GM19438 (cell line): ENCODE results near the gene CLIC6.
"Not testable (repeated sequence)": the region's sequence is repeated elsewhere in the genome, so short reads cannot be mapped to it uniquely, and the experiment has no call there.

Source experiments
- ATAC-seq: cut with Tn5 transposase; IDR thresholded peaks from one replicate; pipeline ENCODE4 v1.9.1; 2021; ENCODE audit warnings: low read depth; ENCODE audit not compliant: unreplicated experiment

Gene CLIC6

DNA sequence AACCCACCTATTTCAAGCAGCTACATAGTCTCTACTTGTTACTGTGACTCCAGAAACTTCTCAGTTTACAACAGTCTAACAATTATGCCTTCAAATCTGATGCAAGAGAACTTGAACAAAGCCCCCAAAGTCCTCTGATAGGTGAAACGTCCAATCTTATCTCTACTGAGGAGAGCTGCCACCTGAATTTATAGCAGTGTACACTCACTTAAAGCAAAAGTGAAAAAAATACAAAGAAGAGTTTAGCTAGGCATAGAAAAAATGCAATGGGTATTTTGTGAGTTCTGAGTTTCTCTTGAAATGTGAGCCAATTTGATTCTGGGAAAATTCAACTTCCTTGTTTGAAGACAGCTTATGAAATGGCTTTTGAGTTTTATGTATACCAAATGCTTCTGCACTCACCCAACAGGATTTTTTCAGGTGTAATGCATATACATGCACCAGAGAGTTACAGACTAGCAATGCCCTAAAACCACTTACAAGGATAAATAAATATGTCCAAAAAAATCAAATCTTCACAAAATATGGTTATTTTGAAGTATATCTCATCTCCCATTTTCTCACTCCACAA lies 17.8 kb upstream of the CLIC6 start:
- ATAC-seq: no peak

DNA sequence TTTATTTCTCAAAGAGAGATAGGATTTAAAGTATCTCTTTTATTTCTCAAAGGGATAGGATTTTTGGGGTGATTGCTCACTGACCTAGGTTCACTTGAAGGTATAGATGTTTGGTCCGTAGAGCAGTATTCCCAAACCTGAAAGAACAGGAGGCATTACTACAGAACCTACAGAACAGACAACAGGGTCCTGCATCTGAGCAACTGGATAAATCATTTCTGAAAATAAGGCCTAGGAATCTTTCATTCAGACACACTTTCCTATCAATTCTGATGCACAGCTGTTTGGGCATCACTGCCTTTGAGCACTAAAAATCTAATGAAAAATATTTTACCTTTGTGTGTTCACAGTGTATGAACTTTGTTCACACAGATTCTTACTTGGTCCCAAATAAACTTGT lies 17.2 kb upstream of the CLIC6 start:
- ATAC-seq: no peak

DNA sequence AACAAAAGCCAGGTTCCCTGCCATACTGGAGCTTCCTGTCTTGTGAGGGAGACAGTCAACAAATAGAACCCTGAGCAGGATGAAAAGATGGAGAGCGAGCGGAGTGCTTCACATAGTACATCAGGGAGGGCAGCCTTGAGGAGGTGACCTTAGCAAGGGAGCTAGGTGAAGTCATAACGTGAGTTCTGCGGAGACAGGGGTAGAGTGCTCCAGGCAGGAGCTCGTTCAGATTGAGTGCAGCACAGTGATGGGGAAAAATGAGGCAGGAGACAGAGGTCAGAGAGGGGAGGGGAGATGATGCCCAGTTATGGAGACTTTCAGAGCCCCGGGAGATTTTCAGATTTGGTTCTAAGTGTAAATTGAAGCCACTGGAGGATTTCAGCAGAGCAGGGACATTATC lies 15.3 kb upstream of the CLIC6 start:
- no peak for ATAC-seq

DNA sequence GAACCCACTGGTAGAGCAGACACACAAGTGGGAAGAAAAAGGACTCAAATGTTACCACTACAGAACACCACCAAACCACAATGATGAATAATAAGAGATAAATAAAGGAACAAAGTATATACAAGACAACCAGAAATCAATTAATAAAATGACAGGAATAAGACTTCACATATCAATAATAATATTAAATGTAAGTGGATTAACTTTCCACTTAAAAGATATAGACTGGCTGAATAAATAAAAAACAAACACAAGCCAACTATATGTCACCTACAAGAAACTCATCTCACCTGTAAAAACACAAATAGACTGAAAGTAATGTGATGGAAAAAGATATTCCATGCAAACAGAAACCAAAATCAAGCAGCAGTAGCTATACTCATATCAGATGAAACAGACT lies 6.9 kb upstream of the CLIC6 start:
- ATAC-seq: no peak

DNA sequence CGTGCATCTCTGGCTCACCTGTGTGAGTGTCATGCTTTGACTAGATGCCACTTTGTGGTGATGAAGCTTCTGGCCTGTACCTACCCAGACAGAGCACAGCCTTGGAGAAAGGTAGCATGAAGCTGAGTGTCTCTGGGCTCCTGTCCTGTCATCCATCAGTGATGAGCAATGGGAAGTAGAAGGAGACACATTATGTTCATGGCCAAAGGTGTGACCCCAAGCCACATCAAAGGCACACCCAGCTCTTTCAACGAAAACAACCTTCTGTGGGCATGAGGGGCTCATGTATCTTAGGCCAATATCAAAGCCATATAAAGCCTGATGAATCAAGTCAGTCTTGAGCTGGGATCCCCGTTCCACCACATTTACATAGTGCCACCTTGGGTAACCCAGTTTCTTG lies 1.0 kb upstream of the CLIC6 start:
- ATAC-seq: no peak

DNA sequence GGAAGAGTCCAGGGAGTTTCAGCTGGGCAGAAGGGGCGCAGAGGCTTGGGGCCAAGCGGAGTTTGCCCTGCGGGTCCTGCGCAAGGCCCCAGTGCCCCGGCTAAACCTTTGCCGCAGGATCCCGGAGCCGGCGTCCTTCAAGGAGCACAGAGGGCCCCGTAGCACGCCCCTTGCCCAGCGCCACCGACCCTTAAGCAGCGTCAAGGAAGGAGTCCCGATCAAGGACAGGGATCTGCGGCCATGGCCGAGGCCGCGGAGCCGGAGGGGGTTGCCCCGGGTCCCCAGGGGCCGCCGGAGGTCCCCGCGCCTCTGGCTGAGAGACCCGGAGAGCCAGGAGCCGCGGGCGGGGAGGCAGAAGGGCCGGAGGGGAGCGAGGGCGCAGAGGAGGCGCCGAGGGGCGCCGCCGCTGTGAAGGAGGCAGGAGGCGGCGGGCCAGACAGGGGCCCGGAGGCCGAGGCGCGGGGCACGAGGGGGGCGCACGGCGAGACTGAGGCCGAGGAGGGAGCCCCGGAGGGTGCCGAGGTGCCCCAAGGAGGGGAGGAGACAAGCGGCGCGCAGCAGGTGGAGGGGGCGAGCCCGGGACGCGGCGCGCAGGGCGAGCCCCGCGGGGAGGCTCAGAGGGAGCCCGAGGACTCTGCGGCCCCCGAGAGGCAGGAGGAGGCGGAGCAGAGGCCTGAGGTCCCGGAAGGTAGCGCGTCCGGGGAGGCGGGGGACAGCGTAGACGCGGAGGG lies 520 bp downstream of the CLIC6 start:
- peak; percentile 66 for ATAC-seq

DNA sequence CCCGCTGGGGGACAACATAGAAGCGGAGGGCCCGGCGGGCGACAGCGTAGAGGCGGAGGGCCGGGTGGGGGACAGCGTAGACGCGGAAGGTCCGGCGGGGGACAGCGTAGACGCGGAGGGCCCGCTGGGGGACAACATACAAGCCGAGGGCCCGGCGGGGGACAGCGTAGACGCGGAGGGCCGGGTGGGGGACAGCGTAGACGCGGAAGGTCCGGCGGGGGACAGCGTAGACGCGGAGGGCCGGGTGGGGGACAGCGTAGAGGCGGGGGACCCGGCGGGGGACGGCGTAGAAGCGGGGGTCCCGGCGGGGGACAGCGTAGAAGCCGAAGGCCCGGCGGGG lies 1.1 kb downstream of the CLIC6 start:
- ATAC-seq: not testable (repeated sequence)

DNA sequence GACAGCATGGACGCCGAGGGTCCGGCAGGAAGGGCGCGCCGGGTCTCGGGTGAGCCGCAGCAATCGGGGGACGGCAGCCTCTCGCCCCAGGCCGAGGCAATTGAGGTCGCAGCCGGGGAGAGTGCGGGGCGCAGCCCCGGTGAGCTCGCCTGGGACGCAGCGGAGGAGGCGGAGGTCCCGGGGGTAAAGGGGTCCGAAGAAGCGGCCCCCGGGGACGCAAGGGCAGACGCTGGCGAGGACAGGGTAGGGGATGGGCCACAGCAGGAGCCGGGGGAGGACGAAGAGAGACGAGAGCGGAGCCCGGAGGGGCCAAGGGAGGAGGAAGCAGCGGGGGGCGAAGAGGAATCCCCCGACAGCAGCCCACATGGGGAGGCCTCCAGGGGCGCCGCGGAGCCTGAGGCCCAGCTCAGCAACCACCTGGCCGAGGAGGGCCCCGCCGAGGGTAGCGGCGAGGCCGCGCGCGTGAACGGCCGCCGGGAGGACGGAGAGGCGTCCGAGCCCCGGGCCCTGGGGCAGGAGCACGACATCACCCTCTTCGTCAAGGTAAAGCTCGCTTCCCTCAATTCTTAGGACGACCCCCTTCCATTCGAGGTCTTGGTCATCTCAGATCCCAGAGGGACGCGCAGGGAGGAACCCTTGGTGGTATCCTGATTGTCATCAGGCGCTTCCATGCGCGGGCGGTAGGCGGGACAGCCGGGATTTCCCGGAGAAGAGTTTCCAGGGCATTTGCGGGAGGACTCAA lies 1.6 kb downstream of the CLIC6 start:
- no peak for ATAC-seq

DNA sequence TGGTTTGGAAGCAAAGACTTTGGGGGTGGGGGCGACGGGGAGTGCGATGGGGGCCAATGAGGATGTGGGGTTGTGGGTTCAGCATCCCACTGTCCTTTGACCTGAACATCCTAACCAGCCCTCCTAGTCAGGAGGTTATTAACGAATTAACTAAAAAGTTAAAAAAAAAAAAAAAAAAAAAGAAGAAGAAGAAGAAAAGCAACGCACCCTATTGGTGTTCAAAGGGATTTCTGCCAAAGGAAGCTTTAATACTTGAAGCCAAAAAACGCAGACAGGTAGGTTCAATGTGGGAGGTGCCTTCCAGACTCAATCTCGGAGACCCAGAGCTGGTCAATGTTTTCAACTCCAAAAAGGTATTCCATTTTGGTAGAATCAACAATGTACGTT lies 2.2 kb downstream of the CLIC6 start:
- ATAC-seq: no peak

DNA sequence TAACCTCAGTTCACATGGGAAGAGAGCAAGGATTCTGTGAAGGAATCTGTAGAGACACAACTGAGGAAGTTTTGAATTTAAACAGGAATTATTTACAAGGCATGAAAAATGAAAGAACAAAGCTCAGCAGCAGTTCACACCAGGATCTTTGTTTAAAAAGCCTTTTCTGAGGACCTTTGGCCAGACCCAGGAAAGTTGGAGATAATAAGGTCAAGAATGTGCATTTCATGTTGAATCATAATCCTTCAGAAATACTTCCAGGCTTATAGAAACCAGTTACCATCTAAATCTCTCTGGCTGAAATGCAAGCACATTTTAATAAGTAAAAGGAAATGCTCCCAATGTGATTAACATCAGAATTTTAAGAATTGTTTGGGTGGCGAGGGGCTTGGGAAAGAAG lies 2.7 kb downstream of the CLIC6 start:
- no peak for ATAC-seq

DNA sequence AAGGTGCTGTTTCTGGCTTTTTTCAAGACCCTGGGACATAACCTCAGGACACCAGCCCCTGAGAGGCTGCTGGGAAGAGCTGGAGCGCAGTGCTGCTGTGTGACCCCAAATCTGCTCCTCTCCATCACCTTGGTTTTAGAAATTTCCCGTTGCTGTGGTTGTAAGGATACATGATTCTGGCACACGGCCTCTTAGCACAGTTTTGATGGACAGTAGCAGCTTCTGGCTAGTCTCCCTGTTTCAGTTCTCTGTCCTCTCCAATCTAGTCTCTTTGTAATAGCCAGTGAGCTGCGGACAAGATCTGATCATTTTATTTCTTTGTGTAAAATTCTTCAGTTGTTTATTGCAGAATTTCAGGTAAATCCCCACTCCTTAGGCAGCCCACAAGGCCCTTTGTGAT lies 3.1 kb downstream of the CLIC6 start:
- ATAC-seq: no peak

DNA sequence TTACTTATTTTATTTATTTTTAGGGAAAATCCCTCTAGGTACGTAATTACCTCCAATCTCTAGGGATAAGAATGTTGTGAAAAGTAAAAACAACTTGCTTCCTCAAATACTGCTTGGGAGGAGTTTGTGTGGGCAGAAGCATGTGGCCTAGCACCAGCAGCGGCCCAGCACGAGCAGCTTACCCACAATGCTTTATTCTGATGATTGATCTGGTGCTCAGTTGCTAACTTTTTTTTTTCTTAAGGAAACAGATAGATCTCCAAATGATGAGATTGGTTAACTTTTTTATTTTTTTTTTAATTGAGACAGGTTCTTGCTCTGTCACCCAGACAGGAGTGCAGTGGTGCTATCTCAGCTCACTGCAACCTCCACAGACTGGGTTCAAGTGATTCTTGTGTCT lies 4.2 kb downstream of the CLIC6 start:
- no peak for ATAC-seq

DNA sequence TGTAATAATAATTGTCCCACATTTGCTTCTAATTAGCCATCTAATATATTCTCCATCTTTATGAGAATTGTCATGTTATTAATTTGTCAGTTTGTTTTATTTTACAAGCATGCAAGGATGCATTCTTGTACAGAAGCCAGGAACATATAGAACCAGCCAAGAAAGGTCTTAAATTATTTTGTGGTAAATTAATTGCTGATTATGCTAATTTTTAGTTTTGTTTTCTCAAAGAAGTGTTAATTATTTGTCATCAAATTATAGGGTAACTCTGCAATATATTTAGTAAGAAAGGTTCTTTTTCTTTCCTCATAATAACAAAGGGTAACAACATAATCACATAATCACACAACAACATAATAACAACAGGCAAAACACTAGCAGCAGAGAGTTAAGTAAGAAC lies 5.7 kb downstream of the CLIC6 start:
- ATAC-seq: no peak

DNA sequence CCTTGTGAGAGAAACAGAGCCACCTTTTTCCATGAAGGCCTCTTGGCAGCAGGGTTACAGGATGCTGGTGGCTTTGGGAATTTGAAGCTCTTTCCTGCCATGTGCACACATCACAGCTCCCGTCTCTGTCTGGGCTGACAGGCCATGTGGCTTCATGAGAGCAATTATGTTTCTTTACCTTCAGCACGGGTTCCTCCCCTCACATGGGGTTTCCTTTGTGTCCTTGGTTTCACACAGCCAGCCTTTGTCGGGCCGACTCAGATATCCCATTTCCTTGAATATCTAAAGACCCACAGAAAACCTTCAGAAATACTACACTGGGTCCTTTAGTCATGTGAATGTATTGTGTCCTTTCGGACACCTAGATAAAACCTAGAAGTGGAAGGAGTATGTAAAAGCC lies 7.1 kb downstream of the CLIC6 start:
- ATAC-seq: no peak

DNA sequence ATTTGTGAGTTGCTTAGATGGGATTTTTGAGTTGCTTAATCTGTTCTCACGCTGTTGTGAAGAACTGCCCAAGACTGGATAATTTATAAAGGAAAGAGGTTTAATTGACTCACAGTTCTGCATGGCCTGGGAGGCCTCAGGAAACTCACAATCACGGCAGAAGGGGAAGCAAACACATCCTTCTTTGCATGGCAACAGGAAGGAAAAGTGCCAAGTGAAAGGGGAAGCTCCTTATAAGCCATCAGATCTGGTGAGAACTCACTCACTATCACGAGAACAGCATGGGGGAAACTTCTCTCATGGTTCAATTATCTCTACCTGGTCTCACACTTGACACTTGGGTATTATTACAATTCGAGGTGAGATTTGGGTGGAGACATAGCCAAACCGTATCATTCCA lies 10.3 kb downstream of the CLIC6 start:
- no peak for ATAC-seq

DNA sequence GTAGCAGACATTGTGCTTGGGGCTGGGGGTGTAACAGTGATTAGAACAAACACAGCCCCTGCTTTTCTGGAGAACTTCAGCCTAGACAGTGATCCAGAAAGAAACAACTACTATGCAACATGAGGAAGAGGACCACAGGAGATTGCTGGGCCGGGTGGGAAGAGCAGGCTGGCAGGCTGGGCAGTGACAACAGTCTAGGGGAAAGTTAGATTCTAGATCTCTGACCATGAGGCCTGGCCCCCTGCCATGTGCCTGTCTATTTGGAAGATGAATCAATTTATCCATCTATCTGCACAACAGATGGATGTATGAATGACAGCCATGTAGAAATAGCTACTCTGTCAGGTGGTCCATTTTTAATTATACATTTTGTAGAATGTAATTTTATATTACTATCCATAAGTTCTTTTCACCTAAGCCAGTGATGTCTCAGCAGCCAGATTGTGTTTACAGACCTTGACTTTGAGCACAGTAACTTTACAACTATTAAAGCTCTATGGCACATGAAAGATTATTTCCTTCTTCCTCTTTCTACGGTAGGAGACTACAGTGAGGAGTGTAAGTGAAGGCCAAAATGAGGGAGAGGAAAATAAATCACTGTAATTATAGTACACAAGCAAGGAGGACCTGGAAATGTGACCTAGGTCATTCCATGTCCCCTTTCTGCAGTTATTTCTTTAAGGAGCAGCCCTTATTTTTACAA lies 15.5 kb downstream of the CLIC6 start:
- no peak for ATAC-seq

DNA sequence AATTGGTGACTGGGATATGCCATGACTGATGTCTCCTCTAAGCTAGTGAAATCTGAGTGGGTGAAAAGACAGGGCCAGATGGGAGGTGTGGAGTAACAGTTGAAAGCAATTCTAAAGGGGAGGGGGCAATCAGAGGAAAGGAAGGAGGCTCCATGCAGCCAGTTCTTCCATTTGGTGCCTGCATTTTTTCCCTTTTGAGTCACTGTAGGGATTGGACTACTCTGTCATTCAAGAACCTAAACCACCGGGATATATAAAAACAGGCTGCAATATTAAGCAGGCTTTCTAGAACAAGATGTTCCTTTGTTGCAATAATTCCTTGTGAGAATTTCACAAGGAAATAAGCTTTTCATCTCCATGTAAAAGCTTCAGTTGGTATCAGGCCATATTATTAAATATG lies 18.3 kb downstream of the CLIC6 start:
- ATAC-seq: no peak

DNA sequence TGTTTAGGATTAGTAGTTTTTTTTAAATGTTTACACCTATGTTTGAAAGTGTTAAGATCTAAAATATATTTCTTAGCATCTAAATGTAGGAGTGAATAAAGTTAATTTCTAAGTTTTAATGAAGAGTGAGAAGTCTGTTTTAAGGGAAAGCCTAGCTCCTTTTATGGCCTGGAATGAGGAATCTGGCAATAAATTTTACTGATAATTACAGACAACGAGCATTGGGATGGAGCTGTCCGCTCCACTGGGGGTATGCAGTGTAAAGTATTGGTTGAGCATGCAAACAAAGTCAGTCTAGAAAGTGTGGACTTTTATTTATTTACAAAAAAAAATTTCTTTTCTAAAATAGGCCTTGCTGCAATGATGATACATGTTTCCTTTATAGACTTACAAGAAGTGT lies 19.0 kb downstream of the CLIC6 start:
- no peak for ATAC-seq

DNA sequence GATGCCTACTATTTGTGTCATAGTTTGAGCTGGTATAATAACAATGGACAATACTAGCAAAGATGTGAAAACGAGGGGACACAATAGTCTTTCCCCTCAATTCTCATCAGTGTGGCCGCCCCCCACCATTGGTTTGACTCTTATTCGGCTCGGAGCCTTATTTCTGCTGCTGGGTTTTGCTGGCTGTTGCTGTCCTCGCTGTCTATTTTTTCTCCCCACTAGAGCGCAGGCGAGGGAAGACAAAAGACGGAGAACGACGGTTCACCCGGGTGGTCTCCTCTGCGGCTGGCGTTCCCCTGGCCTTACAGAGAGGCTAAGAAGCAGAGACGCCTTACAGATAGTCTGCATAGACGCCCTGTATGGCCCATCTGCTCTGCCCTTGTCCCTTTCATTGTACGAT lies 19.4 kb downstream of the CLIC6 start:
- ATAC-seq: no peak

DNA sequence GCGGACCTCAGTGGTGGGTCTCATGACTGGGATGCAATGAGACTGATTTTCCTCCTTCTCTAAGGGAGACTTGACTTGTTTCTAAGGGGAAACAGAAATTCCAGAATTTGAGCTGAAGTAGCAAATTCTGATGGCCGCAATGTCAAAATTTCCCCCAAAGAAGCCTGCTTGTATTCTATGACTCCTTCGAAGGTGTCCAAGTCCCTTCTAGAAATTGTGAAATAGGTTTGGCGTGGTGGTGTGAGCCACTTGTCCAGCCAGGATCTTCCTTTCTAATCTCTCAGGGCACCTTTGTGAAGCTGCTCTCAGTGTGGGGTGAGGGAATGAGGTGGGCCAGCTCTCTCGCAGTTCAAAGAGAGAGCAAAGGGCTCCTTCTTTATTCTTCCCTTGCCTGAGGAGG lies 19.9 kb downstream of the CLIC6 start:
- ATAC-seq: no peak

DNA sequence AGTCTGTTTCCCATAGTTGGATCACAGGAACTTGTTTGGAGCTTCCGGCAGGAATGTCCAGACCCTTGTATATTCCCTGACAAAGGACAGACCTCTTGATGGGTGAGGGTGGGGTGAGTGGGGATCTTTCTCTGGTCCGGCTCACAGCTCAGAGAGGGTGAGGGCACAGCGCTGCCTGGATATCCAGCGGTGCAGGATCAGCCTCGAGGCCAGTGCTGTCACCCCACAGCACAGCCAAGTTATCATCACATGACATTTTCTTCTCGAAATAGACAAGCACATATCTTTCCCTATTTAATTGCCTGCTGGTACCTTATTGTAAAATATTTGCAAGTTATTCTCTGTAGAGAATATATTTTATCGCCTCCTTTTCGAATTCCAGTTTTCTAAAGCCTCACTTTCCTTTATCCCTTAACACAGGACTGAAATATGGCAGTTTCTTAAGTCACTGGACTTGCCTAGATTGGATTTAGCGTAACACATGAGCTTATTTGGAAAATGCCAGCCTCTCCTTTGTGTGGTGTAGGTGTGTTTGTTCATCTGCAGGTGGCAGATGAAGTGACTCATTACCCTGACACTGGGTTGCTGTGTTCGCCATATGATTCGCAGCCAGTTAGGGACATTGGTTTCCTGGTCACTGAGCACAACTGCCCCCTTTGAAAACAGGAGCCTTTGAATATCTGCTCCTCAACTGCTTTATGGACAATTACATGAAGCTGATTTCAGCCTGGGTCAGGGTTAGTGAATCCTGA lies 21.4 kb downstream of the CLIC6 start:
- ATAC-seq: no peak
